ENCODE data around the gene EIF2B2.
A peak's percentile ranks its signal among the peaks of the same experiment; 100 is the strongest.

Gene EIF2B2

DNA sequence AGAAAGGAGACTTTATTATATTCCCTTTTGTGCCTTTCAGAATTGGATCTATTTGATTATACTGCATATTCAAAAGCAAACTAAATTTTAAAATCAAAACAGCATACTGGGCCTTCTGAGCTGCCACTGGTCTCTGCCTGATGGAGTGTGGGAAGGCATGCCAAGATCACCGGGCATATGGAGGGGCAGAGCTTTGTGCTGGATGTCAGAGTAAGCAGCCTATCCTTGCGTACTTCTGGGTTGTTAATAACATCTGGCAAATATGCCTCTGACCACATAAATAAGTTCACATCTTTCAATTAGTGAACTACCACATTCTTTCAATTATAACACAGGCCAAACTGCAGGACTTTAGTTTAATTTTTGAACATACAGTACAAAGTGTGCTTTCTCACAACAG, 30.2 kb downstream of the EIF2B2 start:
- DNase-seq: no peak
- Histone ChIP-seq H3K27ac (ENCODE audit: low read depth, low read length) (no peak overlapping the region), H2AFZ (ENCODE audit: insufficient read depth, low read length, poor library complexity) (no peak overlapping the region), H3K4me3 (ENCODE audit: low read depth, low read length) (no peak overlapping the region), H2BK5ac (ENCODE audit: low read depth, low read length, poor library complexity) (no peak overlapping the region), H3K23ac (ENCODE audit: low read length) (no peak overlapping the region), H2BK12ac (ENCODE audit: low read length) (no peak overlapping the region), H4K12ac (ENCODE audit: low read depth, low read length) (no peak overlapping the region), H3K79me2 (ENCODE audit: control insufficient read depth, insufficient read depth, low read length, poor library complexity) (no peaks in the 10 kb centered on the region), H3K4ac (ENCODE audit: low read depth, low read length) (no peak overlapping the region), H4K91ac (ENCODE audit: low read depth, low read length) (no peak overlapping the region), H3K14ac (ENCODE audit: low read length) (no peak overlapping the region), H3K27me3 (ENCODE audit: insufficient read depth, low read length) (no peaks in the 10 kb centered on the region), H3K4me1 (ENCODE audit: control insufficient read depth in 1 of 2, insufficient read depth in 2 of 2, low read length in 2 of 2) (no peaks in the 10 kb centered on the region), H3K36me3 (ENCODE audit: control insufficient read depth in 1 of 2, insufficient read depth in 2 of 2, low read length in 2 of 2) (peaks cover 13% of the 10 kb centered on the region in 2 experiments), H3K18ac (ENCODE audit: low read length) (no peak overlapping the region), H2AK5ac (ENCODE audit: low read length) (no peak overlapping the region), H3K9me3 (ENCODE audit: insufficient read depth, low read depth, low read length) (no peaks in the 10 kb centered on the region), H3K4me2 (ENCODE audit: low read length) (no peak overlapping the region), H2BK120ac (ENCODE audit: insufficient read depth, low read length, poor library complexity) (no peak overlapping the region), H4K8ac (ENCODE audit: low read depth, low read length) (no peak overlapping the region), H3K9ac (ENCODE audit: low read length) (no peak overlapping the region), H3K79me1 (ENCODE audit: low read length) (no peaks in the 10 kb centered on the region)
- WGBS (ENCODE audit: extremely low coverage, insufficient coverage, insufficient read length): no CpG with 5 or more reads among the region's 2 CpGs

DNA sequence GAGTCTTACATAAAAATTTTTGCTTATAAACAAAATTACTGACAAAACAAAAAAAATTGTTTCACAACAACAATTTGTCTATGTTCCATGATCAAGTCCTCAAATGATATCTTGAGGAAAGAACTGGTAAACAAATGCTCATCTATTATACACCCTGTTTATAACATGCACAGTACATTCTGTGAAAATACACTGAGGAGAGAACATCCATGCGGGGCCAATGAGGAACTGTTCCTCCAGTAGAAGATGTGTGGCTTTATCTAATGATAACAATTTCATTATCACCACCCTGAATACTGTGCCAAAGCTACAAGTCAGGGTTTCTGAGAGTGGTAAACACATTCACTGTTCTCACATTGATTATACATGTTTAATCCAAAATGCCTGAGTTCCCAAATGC, 37.8 kb downstream of the EIF2B2 start:
- no peak overlapping the region for H3K4me2 ChIP-seq (ENCODE audit: low read length)
- no peak overlapping the region for H2BK5ac ChIP-seq (ENCODE audit: low read depth, low read length, poor library complexity)
- H3K9ac ChIP-seq (ENCODE audit: low read length): no peak overlapping the region
- H2BK12ac ChIP-seq (ENCODE audit: low read length): no peak overlapping the region
- no peak overlapping the region for H3K4me3 ChIP-seq (ENCODE audit: low read depth, low read length)
- peaks cover 2 to 7% of the 10 kb centered on the region in 2 experiments for H3K36me3 ChIP-seq (ENCODE audit: control insufficient read depth in 1 of 2, insufficient read depth in 2 of 2, low read length in 2 of 2)
- no peak overlapping the region for H3K23ac ChIP-seq (ENCODE audit: low read length)
- H3K79me1 ChIP-seq (ENCODE audit: low read length): no peaks in the 10 kb centered on the region
- H2BK120ac ChIP-seq (ENCODE audit: insufficient read depth, low read length, poor library complexity): no peak overlapping the region
- H4K12ac ChIP-seq (ENCODE audit: low read depth, low read length): no peak overlapping the region
- no peak overlapping the region for H3K4ac ChIP-seq (ENCODE audit: low read depth, low read length)
- H2AFZ ChIP-seq (ENCODE audit: insufficient read depth, low read length, poor library complexity): no peak overlapping the region
- no peak overlapping the region for H3K18ac ChIP-seq (ENCODE audit: low read length)
- no peaks in the 10 kb centered on the region for H3K79me2 ChIP-seq (ENCODE audit: control insufficient read depth, insufficient read depth, low read length, poor library complexity)
- no peak overlapping the region for H2AK5ac ChIP-seq (ENCODE audit: low read length)
- H3K4me1 ChIP-seq (ENCODE audit: control insufficient read depth in 1 of 2, insufficient read depth in 2 of 2, low read length in 2 of 2): peaks cover 4% of the 10 kb centered on the region in 2 experiments
- H3K14ac ChIP-seq (ENCODE audit: low read length): no peak overlapping the region
- H3K27ac ChIP-seq (ENCODE audit: low read depth, low read length): no peak overlapping the region
- H4K8ac ChIP-seq (ENCODE audit: low read depth, low read length): no peak overlapping the region
- no peaks in the 10 kb centered on the region for H3K9me3 ChIP-seq (ENCODE audit: insufficient read depth, low read depth, low read length)
- no CpG with 5 or more reads among the region's 1 CpG for WGBS (ENCODE audit: extremely low coverage, insufficient coverage, insufficient read length)
- H4K91ac ChIP-seq (ENCODE audit: low read depth, low read length): no peak overlapping the region
- H3K27me3 ChIP-seq (ENCODE audit: insufficient read depth, low read length): no peaks in the 10 kb centered on the region
- no peak for DNase-seq

DNA sequence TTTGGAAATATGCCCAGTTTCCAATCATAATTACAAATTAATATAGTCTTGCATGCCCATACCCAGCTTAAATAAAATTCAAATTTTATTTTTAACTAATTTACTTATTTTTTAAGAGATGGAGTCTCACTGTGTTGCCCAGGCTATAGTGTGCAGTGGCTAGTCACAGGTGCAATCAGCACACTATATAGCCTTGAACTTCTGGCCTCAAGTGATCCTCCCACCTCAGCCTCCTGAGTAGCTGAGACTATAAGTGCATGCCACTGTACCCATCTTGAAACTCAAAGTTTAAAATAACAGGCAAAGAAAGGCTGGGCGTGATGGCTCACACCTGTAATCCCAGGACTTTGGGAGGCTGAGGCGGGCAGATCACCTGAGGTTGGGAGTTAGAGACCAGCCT, 38.2 kb downstream of the EIF2B2 start:
- WGBS (ENCODE audit: extremely low coverage, insufficient coverage, insufficient read length): no CpG with 5 or more reads among the region's 2 CpGs
- Histone ChIP-seq H3K18ac (ENCODE audit: low read length) (no peak overlapping the region), H2BK120ac (ENCODE audit: insufficient read depth, low read length, poor library complexity) (no peak overlapping the region), H3K79me1 (ENCODE audit: low read length) (no peaks in the 10 kb centered on the region), H3K14ac (ENCODE audit: low read length) (no peak overlapping the region), H3K36me3 (ENCODE audit: control insufficient read depth in 1 of 2, insufficient read depth in 2 of 2, low read length in 2 of 2) (peaks cover 2 to 7% of the 10 kb centered on the region in 2 experiments), H2AK5ac (ENCODE audit: low read length) (no peak overlapping the region), H3K4me2 (ENCODE audit: low read length) (no peak overlapping the region), H3K4me1 (ENCODE audit: control insufficient read depth in 1 of 2, insufficient read depth in 2 of 2, low read length in 2 of 2) (peaks cover 4% of the 10 kb centered on the region in 2 experiments), H4K12ac (ENCODE audit: low read depth, low read length) (no peak overlapping the region), H3K27ac (ENCODE audit: low read depth, low read length) (no peak overlapping the region), H2BK5ac (ENCODE audit: low read depth, low read length, poor library complexity) (no peak overlapping the region), H3K9me3 (ENCODE audit: insufficient read depth, low read depth, low read length) (no peaks in the 10 kb centered on the region), H3K4ac (ENCODE audit: low read depth, low read length) (no peak overlapping the region), H3K79me2 (ENCODE audit: control insufficient read depth, insufficient read depth, low read length, poor library complexity) (no peaks in the 10 kb centered on the region), H2BK12ac (ENCODE audit: low read length) (no peak overlapping the region), H3K9ac (ENCODE audit: low read length) (no peak overlapping the region), H3K23ac (ENCODE audit: low read length) (no peak overlapping the region), H2AFZ (ENCODE audit: insufficient read depth, low read length, poor library complexity) (no peak overlapping the region), H4K8ac (ENCODE audit: low read depth, low read length) (no peak overlapping the region), H3K27me3 (ENCODE audit: insufficient read depth, low read length) (no peaks in the 10 kb centered on the region), H4K91ac (ENCODE audit: low read depth, low read length) (no peak overlapping the region), H3K4me3 (ENCODE audit: low read depth, low read length) (no peak overlapping the region)
- DNase-seq: no peak

DNA sequence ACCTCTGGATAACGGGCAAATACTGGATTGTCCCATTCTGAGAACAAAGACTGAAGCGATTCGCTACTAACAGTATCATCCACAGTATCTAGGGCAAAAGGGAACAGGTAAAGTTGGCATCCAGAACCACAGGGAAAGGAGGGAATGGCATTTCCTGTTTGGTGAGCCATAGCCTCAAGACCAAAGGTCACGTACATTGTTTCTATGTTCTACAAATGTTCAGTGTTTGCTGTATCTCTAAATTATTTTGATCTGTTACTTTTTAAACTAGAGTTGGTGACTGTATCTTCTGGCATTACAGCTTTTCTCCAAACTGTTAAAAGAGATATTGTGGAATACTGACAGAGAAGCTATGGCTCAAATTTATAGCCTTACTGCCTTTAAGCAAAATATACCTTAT, 38.9 kb downstream of the EIF2B2 start:
- no CpG with 5 or more reads among the region's 4 CpGs for WGBS (ENCODE audit: extremely low coverage, insufficient coverage, insufficient read length)
- no peak overlapping the region for H2BK120ac ChIP-seq (ENCODE audit: insufficient read depth, low read length, poor library complexity)
- no peaks in the 10 kb centered on the region for H3K79me1 ChIP-seq (ENCODE audit: low read length)

More for the DNA sequence above, 38.9 kb downstream of the EIF2B2 start:
- H2BK5ac ChIP-seq (ENCODE audit: low read depth, low read length, poor library complexity): no peak overlapping the region
- H3K27me3 ChIP-seq (ENCODE audit: insufficient read depth, low read length): no peaks in the 10 kb centered on the region
- H3K4me3 ChIP-seq (ENCODE audit: low read depth, low read length): no peak overlapping the region
- no peak overlapping the region for H3K4ac ChIP-seq (ENCODE audit: low read depth, low read length)
- H3K36me3 ChIP-seq (ENCODE audit: control insufficient read depth in 1 of 2, insufficient read depth in 2 of 2, low read length in 2 of 2): peaks cover 2 to 5% of the 10 kb centered on the region in 2 experiments
- no peaks in the 10 kb centered on the region for H3K9me3 ChIP-seq (ENCODE audit: insufficient read depth, low read depth, low read length)
- no peak overlapping the region for H4K12ac ChIP-seq (ENCODE audit: low read depth, low read length)
- peaks cover 4% of the 10 kb centered on the region in 2 experiments for H3K4me1 ChIP-seq (ENCODE audit: control insufficient read depth in 1 of 2, insufficient read depth in 2 of 2, low read length in 2 of 2)
- peak in 1 of 2 donors; percentile 14 for DNase-seq
- no peak overlapping the region for H3K27ac ChIP-seq (ENCODE audit: low read depth, low read length)
- H4K91ac ChIP-seq (ENCODE audit: low read depth, low read length): no peak overlapping the region
- H2AFZ ChIP-seq (ENCODE audit: insufficient read depth, low read length, poor library complexity): no peak overlapping the region
- H3K23ac ChIP-seq (ENCODE audit: low read length): no peak overlapping the region
- no peaks in the 10 kb centered on the region for H3K79me2 ChIP-seq (ENCODE audit: control insufficient read depth, insufficient read depth, low read length, poor library complexity)
- no peak overlapping the region for H3K4me2 ChIP-seq (ENCODE audit: low read length)
- no peak overlapping the region for H3K9ac ChIP-seq (ENCODE audit: low read length)
- no peak overlapping the region for H3K18ac ChIP-seq (ENCODE audit: low read length)
- no peak overlapping the region for H2BK12ac ChIP-seq (ENCODE audit: low read length)
- no peak overlapping the region for H2AK5ac ChIP-seq (ENCODE audit: low read length)
- H4K8ac ChIP-seq (ENCODE audit: low read depth, low read length): no peak overlapping the region
- no peak overlapping the region for H3K14ac ChIP-seq (ENCODE audit: low read length)

Measured in trophoblast cell (in vitro differentiated cells and primary cell).